ENCODE results near the gene USP19. TPM values are rescaled to one million over a fixed set of nuclear protein-coding genes. Genes with fewer than 3 reads are reported as not detected.
A peak's percentile ranks its signal among the peaks of the same experiment; 100 is the strongest.

The USP19 gene
- total and polyA plus RNA-seq, 10 of the 15 experiments (the other 5 are each of a cell fraction or from before 2014, with no cell fraction given), result 0.24 to 64.2 (median 33.2) TPM

DNA sequence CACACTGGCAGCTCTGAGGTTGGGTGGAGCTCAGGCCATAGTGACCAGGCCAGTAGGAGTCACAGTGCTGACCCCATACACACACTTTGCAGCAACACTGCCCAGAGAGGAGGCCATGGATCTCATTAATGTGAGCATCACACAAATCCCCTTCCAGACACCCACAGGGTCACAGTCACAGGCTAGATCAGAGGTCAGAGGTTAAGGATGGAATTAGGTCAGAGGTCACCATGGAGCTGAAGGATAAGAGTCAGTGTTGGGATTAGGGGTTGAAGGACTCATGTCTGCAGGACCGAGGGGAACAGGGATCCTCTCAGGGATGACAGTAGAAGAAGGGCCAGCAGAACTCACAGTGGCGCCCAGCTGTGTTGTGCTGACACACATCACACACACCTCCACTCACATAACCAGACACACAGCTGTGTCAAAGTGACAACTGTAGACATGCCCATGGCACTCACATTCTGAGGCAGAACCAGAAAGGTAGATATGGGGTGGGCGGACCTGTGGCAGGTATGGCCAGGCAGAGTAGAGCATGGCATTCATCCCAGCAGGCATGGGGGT, 32.8 kb upstream of the USP19 start:
- BruUV-seq (replicated peaks), result no TSS peak
- ChIA-PET POLR2A (no interaction called here), RAD21 (ENCODE audit: unreplicated experiment) (no interaction called here), CTCF (no interaction called here), SMC1A (ENCODE audit: uncharacterized antibody, unreplicated experiment) (interaction anchor here (0.9 kb wide), 1 partner anchor 122 kb away, joined by 3 read pairs; no protein-coding TSS in a partner anchor)
- no peak overlapping the region for H3K27ac ChIP-seq (ENCODE audit: control insufficient read depth, insufficient read depth)
- ATAC-seq (no peak), FAIRE-seq (no peak), DNase-seq (ENCODE audit: low read depth, low spot score) (no peak)
- no peaks in the 10 kb centered on the region for H3K27me3 ChIP-seq (replicated peaks in 1 of 2; ENCODE audit: control insufficient read depth in 2 of 2, insufficient read depth in 2 of 2, low read length in 1 of 2)
- no peaks in the 10 kb centered on the region for H3K4me1 ChIP-seq (ENCODE audit: control insufficient read depth, insufficient read depth, low read length)
- no peak overlapping the region for H2AFZ ChIP-seq (ENCODE audit: control insufficient read depth, low read depth, low read length)
- in situ Hi-C loops (cut with MboI) (no loop called here), intact Hi-C loops (cut with micrococcal nuclease; ENCODE audit: unreplicated experiment) (no loop called here)
- 0 out of 2 replicates have a peak, but pooled peaks have one; percentile 47 for TF ChIP-seq NR2F1 (conservative IDR thresholded peaks at IDR 0.05)
- TF ChIP-seq, protein P1, sequence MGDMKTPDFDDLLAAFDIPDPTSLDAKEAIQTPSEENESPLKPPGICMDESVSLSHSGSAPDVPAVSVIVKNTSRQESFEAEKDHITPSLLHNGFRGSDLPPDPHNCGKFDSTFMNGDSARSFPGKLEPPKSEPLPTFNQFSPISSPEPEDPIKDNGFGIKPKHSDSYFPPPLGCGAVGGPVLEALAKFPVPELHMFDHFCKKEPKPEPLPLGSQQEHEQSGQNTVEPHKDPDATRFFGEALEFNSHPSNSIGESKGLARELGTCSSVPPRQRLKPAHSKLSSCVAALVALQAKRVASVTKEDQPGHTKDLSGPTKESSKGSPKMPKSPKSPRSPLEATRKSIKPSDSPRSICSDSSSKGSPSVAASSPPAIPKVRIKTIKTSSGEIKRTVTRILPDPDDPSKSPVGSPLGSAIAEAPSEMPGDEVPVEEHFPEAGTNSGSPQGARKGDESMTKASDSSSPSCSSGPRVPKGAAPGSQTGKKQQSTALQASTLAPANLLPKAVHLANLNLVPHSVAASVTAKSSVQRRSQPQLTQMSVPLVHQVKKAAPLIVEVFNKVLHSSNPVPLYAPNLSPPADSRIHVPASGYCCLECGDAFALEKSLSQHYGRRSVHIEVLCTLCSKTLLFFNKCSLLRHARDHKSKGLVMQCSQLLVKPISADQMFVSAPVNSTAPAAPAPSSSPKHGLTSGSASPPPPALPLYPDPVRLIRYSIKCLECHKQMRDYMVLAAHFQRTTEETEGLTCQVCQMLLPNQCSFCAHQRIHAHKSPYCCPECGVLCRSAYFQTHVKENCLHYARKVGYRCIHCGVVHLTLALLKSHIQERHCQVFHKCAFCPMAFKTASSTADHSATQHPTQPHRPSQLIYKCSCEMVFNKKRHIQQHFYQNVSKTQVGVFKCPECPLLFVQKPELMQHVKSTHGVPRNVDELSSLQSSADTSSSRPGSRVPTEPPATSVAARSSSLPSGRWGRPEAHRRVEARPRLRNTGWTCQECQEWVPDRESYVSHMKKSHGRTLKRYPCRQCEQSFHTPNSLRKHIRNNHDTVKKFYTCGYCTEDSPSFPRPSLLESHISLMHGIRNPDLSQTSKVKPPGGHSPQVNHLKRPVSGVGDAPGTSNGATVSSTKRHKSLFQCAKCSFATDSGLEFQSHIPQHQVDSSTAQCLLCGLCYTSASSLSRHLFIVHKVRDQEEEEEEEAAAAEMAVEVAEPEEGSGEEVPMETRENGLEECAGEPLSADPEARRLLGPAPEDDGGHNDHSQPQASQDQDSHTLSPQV (IDR thresholded peaks at IDR 0.05), result no peak
- no peaks in the 10 kb centered on the region for H3K79me2 ChIP-seq (ENCODE audit: control insufficient read depth, insufficient read depth, low read length)
- H3K4me3 ChIP-seq, result no peak overlapping the region
- H4K20me1 ChIP-seq (ENCODE audit: control insufficient read depth, insufficient read depth), result no peaks in the 10 kb centered on the region
- H3K9ac ChIP-seq (ENCODE audit: control insufficient read depth, insufficient read depth, low read length), result no peak overlapping the region
- no peak overlapping the region for H3K4me2 ChIP-seq (ENCODE audit: control insufficient read depth, insufficient read depth)
- H3K36me3 ChIP-seq (ENCODE audit: control insufficient read depth in 2 of 2, insufficient read depth in 2 of 2, low read length in 1 of 2), result no peaks in the 10 kb centered on the region
- WGBS (ENCODE audit: insufficient coverage, insufficient replicate concordance, low lambda C conversion rate, missing lambda C conversion rate), result 36% methylated on average over 3 of the region's 3 CpGs
- no peaks in the 10 kb centered on the region for H3K9me3 ChIP-seq (replicated peaks; ENCODE audit: control insufficient read depth, insufficient read depth, low read length)

DNA sequence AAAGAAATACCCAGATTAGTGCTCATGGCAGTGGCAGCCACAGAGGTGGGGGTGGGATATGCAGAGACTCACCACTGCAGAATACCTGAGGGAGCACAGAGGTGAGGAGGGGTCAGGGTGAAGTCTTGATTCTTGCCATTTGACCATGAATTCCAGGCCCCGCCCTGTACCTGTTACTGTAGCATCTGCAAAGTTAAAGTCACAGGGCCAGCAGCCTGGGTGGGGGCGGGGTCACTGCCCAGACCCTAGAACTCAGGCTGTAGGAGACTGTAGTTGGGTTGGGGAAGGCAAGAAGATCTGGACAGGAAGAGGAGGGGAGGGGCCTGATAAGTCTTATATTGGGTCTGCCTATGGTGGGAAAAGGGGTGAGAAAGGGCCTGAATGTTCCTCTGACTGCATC, 31.0 kb upstream of the USP19 start:
- ChIA-PET POLR2A (interaction anchor here (0.6 to 0.7 kb wide), 2 partner anchors 83 to 253 kb away, joined by 4 read pairs; no protein-coding TSS in a partner anchor), RAD21 (ENCODE audit: unreplicated experiment) (no interaction called here), SMC1A (ENCODE audit: uncharacterized antibody, unreplicated experiment) (no interaction called here), CTCF (no interaction called here)
- no peak for FAIRE-seq
- no peaks in the 10 kb centered on the region for H3K79me2 ChIP-seq (ENCODE audit: control insufficient read depth, insufficient read depth, low read length)
- no peak overlapping the region for H3K4me2 ChIP-seq (ENCODE audit: control insufficient read depth, insufficient read depth)
- no peaks in the 10 kb centered on the region for H3K9me3 ChIP-seq (replicated peaks; ENCODE audit: control insufficient read depth, insufficient read depth, low read length)
- 0% methylated on average over 2 of the region's 2 CpGs for WGBS (ENCODE audit: insufficient coverage, insufficient replicate concordance, low lambda C conversion rate, missing lambda C conversion rate)
- BruUV-seq (replicated peaks), result no TSS peak
- no peak for ATAC-seq
- no peaks in the 10 kb centered on the region for H4K20me1 ChIP-seq (ENCODE audit: control insufficient read depth, insufficient read depth)
- H3K4me1 ChIP-seq (ENCODE audit: control insufficient read depth, insufficient read depth, low read length), result no peaks in the 10 kb centered on the region
- no peaks in the 10 kb centered on the region for H3K36me3 ChIP-seq (ENCODE audit: control insufficient read depth in 2 of 2, insufficient read depth in 2 of 2, low read length in 1 of 2)
- TF ChIP-seq SREBF2 (IDR thresholded peaks at IDR 0.05; ENCODE audit: low read length), result no peak
- no peak for TF ChIP-seq NFXL1 (IDR thresholded peaks at IDR 0.05; ENCODE audit: borderline replicate concordance)
- TF ChIP-seq, protein P2, sequence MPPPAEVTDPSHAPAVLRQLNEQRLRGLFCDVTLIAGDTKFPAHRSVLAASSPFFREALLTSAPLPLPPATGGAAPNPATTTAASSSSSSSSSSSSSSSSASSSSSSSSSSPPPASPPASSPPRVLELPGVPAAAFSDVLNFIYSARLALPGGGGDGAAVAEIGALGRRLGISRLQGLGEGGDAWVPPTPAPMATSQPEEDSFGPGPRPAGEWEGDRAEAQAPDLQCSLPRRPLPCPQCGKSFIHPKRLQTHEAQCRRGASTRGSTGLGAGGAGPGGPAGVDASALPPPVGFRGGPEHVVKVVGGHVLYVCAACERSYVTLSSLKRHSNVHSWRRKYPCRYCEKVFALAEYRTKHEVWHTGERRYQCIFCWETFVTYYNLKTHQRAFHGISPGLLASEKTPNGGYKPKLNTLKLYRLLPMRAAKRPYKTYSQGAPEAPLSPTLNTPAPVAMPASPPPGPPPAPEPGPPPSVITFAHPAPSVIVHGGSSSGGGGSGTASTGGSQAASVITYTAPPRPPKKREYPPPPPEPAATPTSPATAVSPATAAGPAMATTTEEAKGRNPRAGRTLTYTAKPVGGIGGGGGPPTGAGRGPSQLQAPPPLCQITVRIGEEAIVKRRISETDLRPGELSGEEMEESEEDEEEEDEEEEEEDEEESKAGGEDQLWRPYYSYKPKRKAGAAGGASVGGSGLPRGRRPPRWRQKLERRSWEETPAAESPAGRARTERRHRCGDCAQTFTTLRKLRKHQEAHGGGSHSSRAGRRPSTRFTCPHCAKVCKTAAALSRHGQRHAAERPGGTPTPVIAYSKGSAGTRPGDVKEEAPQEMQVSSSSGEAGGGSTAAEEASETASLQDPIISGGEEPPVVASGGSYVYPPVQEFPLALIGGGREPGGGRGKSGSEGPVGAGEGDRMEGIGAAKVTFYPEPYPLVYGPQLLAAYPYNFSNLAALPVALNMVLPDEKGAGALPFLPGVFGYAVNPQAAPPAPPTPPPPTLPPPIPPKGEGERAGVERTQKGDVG (CRISPR knock-in tag; IDR thresholded peaks at IDR 0.05), result no peak
- H3K4me3 ChIP-seq, result no peak overlapping the region
- H3K27ac ChIP-seq (ENCODE audit: control insufficient read depth, insufficient read depth), result no peak overlapping the region
- no peak overlapping the region for H2AFZ ChIP-seq (ENCODE audit: control insufficient read depth, low read depth, low read length)
- H3K27me3 ChIP-seq (replicated peaks in 1 of 2; ENCODE audit: control insufficient read depth in 2 of 2, insufficient read depth in 2 of 2, low read length in 1 of 2), result no peaks in the 10 kb centered on the region
- intact Hi-C loops (cut with micrococcal nuclease; ENCODE audit: unreplicated experiment), result no loop called here
- in situ Hi-C loops (cut with MboI), result no loop called here
- no peak for DNase-seq (ENCODE audit: low read depth, low spot score)
- H3K9ac ChIP-seq (ENCODE audit: control insufficient read depth, insufficient read depth, low read length), result no peak overlapping the region
